ENCODE results near the gene NHSL1.

The NHSL1 gene, protein sequence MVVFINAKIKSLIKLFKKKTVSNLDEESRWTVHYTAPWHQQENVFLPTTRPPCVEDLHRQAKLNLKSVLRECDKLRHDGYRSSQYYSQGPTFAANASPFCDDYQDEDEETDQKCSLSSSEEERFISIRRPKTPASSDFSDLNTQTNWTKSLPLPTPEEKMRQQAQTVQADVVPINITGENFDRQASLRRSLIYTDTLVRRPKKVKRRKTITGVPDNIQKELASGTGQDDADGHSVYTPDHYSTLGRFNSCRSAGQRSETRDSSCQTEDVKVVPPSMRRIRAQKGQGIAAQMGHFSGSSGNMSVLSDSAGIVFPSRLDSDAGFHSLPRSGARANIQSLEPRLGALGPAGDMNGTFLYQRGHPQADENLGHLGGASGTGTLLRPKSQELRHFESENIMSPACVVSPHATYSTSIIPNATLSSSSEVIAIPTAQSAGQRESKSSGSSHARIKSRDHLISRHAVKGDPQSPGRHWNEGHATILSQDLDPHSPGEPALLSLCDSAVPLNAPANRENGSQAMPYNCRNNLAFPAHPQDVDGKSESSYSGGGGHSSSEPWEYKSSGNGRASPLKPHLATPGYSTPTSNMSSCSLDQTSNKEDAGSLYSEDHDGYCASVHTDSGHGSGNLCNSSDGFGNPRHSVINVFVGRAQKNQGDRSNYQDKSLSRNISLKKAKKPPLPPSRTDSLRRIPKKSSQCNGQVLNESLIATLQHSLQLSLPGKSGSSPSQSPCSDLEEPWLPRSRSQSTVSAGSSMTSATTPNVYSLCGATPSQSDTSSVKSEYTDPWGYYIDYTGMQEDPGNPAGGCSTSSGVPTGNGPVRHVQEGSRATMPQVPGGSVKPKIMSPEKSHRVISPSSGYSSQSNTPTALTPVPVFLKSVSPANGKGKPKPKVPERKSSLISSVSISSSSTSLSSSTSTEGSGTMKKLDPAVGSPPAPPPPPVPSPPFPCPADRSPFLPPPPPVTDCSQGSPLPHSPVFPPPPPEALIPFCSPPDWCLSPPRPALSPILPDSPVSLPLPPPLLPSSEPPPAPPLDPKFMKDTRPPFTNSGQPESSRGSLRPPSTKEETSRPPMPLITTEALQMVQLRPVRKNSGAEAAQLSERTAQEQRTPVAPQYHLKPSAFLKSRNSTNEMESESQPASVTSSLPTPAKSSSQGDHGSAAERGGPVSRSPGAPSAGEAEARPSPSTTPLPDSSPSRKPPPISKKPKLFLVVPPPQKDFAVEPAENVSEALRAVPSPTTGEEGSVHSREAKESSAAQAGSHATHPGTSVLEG (N-terminal part only)

DNA sequence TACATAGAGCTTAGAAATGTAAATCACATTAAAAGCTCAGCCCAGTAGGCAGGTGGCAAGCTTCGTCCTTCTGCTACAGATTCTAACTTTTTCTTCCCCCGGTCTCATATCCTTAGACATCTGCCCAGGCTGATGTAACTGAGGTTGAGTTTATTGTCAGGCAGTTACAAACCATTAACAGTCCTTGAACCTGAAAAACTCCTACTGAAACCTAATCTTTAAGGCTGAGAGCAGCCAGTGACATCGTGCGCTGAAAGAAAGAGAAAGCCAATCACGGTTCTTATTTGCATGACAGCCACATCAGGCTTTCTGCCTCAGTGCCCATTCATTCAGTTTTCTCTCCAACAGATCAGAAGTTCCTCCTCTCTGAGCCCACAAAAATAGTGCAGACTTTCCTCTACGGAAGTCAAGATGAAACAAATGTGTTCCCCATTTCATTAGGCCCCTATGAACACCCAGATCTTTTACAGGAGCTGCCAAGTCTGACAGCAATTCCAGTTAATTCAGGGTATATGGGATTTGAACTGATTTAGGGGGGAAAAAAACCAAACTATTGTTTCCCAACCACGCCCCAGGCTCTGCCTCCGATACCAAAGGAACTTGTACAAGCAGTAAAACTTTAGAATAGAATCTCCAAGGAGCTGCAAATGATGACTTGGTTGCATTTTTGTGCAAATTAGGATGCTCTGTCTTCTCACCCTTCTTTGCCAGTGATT is at the start of gene NHSL1:
Gene NHSL1, minus strand, starts transcription at position 192 of the 716 bp plus-strand sequence. CDS start 204 bp downstream, outside the sequence.
- no peak for DNase-seq (ENCODE audit: low spot score)

DNA sequence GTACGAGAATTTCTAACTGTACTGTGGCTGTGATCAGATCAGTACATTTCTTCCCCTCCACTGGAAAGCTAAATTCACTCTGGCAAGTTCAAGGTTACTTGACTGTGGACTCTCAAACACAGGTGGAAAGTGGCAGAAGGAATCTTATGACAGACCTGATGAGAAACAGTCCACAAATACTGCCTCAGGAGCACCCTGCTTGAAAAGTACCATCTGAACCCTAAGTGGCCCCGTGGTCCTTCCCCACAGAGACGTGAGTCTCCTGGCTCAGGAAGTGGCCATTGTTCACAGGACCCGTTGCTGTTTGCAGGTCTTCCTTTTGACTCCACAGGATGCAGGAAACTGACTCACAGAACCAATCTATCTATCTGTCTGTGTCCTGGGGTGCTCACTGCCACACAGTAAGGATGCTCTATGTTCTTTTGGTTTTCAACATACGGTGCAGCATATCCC is 47.5 kb upstream of the NHSL1 start:
- no peak for DNase-seq (ENCODE audit: low spot score)

DNA sequence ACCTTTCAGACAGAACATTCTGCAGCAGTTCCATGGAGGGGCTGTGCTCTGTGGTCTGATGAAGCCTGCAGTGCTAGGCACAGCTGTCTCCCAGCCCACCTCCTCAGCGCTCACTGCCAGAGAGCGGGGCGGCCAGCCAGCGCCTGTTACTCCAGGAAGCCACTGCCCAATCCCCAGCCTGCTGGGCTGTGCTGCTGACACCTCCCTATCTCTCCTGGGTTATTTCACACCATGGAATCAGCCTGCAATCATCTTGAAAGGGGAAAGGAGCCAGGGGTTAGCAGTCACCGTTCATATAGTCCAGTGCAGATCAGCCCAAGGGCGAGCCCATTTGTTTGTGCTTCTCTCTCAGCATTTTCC is 46.3 kb upstream of the NHSL1 start:
- no peak for DNase-seq (ENCODE audit: low spot score)

DNA sequence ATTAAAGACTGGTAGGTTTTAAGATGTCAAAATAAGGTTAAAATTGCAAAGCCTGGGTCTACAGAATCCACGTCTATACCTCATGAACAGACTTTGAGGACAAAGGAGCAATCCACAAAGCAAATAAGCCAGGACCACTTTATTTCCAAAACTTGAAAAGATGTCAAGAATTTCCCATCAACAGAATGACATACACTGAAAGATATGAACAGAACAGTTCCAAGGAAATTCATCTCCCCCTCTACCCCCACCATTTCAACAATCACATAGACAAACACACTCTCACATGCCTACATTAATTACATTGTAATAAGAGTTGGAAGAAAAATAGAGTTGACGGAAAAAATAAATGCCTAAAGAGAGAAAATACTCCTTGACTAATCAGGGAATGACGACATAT is 45.2 kb upstream of the NHSL1 start:
- DNase-seq (ENCODE audit: low spot score): no peak

DNA sequence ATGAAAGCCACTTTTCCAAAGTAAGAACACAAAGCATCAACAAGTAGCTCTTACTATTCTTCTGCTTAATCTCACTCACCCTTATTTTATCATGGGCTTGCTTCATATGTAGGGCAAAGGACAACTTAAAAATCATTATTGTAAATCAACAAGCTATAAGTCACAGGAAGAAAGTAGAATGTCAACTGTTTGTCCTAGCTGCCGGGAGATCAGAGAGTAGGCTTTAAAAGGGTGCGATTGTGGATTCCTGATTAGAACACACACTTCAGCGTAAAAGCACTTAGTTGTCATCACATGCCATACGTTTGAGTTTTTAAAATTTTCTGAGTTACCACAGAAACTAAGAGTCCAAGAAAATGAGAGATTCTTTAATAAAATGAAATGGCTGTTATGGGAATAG is 44.4 kb upstream of the NHSL1 start:
- DNase-seq (ENCODE audit: low spot score): no peak

DNA sequence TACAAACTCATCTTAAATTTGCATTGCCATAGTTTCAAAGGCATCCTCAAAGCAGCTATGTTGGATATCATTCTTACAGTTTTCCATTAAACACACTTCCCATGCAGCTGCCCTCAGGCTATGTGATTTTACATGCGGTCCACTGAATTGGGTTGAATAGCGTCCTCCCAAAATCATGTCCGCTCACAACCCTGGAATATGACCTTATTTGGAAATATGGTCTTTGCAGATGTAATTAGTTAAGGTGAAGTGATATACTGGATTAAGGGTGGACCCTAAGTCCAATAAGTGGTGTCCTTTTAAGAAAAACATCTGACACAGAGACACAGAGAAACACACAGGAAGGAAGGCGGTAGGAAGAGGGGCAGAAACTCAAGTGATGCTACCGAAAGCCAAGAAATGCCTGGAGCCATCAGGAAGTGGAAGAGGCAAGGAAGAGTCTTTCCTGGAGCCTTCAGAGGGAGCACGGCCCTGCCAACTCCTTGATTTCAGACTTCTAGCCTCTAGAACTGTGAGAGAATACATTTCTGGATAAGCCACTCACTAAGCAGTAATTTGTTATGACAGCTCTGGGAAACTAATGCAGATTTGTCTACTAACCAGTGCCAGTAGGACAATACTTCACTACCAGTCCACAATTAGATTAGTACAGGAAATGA is 42.7 kb upstream of the NHSL1 start:
- no peak for DNase-seq (ENCODE audit: low spot score)

DNA sequence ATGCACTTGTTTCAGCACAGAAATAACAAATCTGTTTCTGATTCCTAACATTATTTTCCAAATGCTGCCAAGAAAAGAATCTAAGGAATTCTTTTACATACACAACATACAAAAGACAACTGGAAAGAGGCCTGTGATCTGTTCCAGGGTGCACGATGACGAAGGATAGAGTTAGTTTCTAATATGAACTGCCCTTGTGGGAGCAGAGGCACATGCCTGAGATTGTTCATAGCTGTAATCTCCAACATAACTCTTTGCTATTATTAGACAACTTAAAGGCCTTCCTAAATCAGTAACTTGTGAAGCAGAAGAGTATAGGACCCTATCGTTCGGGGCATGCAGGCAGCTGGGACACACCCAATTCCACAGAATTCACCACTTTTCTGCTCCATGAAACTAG is 41.2 kb upstream of the NHSL1 start:
- no peak for DNase-seq (ENCODE audit: low spot score)

DNA sequence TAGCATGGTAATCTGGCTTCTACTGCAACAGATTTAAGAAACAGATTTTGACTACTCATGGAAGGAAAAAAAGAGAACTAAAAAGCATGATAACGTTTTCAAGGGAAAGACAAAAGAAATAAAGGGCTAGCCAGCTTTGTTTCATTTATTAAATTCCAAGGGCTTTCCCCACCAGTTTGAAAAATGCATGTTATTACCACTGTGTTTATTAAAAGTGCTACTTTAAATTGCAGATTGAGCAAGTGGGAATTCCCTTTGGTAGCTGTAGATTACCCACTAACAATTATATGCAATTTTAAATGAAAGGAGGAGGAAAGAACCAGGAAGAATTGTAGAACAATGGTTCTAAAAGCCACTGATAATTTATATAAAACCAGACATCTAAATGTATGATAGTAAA is 40.6 kb upstream of the NHSL1 start:
- no peak for DNase-seq (ENCODE audit: low spot score)

DNA sequence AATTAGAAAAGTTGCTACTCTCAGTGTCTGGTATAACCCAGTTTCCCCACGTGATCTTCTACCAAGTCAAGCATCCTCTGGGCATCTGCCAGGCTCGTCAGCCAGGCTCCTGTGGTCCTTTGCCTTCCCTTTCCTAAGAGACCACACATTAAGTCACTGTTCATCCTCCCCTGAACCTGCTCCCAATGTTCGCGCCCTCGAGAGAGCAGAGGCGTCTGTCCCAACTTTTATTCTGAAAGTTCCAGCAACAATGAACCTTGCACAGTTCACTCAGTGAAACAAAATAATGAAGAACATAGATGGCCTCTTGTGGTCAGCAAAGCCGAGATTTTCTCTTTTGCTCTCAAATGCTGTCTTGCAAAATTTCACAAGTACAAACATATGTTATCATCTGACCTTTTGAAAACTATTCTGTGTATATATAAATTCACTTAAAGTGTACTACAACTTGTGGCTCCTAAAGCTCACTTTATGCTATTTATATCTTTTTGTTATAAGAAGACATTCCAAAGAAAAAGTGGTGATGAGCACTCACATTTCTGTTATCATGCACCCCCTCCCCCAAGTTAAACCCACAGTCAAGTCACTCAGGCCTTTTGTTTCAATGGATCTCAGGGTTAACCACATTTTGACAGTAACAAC is 39.2 kb upstream of the NHSL1 start:
- DNase-seq (ENCODE audit: low spot score): no peak

DNA sequence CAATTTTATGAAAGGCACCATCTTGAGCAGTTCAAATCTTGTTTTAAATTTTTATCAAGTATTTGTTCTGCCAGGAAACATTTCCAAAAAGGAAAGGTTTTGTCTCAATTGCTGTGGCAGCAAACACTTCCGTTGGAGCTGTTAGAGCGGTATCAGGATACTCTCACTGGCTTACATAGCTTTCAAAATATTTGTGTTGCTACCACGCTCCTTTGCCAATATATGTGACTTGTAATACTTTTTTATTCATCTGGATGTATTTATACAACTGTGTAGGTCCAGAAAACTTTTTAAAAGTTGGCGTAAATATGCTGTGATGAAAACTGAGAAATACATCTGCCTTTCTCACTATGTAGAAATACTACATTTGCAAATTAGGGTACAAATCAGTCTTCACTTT is 37.8 kb upstream of the NHSL1 start:
- no peak for DNase-seq (ENCODE audit: low spot score)

DNA sequence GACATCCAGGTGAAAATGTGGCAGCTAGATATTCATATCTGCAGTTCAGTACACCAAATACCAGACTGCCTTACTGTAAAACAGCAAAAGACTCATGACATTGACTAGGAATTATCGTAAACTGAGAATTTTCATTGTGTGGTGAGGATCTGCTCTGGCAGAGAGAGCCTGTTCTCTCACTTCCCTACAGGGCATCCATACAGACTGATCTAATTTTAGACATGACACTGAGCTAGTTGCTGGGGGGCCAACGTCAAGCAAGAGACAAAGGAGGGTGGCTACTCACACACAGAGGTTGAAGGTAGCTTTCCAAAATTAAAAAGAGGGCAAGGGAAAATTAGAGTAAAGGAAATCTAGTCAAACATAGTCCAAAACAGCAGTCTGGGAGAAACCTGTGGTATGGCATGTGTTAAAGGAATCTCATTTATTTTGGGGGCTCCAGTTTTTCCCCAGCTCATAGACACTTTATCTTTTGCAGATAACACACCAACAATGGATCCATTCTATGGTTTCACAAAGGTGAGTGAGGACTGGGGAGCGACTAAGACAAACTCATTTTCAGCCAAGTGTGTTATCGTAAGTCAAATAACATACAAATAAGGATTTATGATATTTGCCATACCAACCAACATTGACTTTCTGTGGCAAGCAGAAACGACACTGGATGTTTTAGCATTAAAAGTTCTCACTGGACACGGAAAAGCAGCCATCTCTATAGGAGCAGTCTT is 36.6 kb upstream of the NHSL1 start:
- DNase-seq (ENCODE audit: low spot score): no peak

DNA sequence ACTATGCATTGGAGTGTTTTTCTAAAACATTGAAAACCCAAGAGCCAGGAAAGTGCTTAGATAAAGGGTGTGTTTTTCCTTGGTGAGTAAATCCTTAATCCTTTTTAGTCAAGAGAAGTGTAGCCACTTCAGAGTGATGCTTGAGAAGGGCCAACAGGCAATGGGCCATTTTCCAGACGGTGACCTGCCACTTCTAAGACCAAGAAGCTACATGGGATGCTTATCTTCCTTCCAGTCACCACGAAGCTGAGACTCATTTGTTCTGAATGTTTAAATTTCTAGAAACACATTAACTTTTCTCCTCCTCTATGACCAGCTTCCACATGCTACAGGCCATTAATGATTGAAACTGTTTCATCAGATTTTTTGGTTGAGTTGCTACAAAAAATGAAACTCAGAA is 34.4 kb upstream of the NHSL1 start:
- DNase-seq (ENCODE audit: low spot score): no peak

DNA sequence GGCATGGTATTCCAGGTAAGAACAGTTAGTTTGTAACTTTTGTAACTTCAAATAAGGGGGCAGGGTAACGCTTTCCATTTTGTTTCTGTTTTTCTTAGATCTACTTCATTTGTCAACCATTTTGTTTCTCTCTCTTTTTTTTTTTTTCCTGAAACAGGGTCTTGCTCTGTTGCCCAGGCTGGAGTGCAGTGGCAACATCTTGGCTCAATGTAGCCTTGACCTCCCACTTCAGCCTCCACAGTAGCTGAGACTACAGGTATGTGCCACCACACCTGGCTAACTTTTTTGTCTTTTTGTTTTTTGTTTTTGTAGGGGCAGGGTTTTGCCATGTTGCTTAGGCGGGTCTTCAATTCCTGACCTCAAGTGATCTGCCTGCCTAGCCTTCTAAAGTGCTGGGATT is 32.1 kb upstream of the NHSL1 start:
- no peak for DNase-seq (ENCODE audit: low spot score)

DNA sequence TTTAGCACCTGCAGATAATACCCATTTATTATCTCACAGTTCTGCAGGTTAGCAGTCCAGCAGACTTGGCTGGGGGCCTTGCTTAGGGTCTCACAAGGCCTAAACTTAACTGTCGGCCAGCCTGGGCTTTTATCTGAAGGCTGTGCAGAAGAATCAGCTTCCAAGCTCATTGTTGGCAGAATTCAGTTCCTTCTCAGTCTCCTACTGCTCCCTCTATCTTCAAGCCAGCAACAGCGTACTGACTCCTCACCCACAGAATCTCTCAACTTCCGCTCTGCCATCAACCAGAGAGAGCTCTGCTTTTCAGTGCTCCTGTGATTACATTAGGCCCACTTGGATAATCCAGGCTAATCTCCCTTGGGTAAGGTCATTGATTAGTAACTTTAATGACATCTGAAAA is 30.2 kb upstream of the NHSL1 start:
- DNase-seq (ENCODE audit: low spot score): no peak

DNA sequence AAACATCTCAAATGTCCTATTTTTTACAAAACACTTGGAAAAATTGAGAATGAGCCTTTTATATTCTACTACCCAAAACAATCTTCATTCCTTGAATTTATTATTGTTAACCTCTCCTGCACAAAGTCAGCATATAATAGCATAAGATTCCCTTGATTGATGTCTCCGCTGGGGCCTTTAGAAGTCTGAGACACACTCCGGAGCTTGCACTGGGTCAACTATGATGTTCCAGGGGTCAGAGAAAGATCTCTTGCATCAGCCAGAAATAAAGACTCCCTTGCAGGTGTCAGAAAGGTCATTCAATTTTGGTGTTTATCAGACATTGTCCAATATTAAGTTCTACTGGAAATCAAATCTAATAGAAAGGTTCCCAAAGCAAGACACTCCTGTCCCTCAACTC is 29.7 kb upstream of the NHSL1 start:
- DNase-seq (ENCODE audit: low spot score): no peak

DNA sequence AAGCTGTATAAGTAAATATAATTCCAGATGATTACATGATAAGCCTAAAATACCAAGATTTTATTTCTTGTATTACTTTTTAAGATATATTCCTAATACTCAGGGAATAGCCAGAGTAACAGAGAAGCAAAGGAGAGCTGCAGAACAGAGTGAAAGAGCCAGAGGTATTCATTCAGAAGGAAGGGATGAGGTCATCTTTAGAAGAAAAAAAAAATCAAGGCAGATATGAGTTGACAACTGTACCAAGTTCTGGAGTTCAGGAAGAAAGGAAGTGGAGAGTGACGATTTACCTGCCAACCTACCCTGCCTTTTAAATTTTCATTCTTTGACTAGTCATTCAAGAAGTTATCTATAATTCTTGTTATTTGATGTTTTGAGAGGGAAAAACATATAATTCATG is 28.8 kb upstream of the NHSL1 start:
- no peak for DNase-seq (ENCODE audit: low spot score)

DNA sequence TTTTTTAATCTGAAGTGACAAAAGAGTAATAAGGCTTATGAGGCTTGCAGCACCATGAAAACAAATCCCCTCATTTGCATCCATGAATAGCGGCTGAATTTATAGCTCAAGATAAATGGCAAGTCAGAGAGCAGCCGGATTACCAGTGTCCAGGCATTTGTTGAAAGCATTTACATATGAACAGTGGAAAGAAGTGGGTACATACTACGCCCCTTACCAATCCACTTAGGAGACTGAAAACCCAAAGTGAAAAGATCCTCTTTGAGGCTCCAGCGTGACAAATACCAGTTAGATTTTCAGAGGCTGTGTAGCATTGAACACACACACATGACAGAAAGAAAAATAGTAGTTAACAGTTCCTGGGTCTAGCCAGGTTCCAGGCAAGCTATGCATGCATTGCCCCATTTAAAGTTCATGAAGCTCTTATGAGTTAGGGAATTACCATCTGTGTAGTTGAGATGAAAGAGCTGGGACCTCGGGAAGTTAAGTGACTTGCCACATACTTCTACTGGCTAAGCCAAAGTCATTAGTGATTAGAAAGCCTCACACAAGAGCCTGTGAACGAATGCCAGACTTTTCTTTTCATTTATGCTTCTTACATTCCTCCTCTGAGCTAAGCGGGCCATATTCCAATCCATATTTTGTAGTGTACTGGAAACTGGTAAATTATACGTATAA is 28.3 kb upstream of the NHSL1 start:
- no peak for DNase-seq (ENCODE audit: low spot score)

DNA sequence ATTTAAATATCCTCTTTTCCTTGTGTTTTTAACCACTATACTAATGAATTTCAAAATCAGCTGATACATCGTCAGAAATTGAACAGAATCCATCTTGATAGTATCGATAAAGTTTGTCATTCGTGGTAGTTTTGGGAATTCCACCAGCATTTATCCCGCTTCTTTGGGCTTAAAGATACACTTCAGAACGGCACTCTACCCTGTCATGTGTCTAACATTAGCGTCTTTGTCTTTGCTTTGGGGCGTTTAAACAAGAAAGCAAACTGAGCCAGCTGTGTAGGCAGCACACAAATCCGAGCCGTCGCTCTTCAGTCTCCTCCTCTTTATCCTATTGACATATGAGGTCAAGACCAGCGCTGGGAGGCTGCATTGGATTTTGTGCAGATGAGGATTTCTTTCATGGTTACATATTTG is 27.5 kb upstream of the NHSL1 start:
- no peak for DNase-seq (ENCODE audit: low spot score)

DNA sequence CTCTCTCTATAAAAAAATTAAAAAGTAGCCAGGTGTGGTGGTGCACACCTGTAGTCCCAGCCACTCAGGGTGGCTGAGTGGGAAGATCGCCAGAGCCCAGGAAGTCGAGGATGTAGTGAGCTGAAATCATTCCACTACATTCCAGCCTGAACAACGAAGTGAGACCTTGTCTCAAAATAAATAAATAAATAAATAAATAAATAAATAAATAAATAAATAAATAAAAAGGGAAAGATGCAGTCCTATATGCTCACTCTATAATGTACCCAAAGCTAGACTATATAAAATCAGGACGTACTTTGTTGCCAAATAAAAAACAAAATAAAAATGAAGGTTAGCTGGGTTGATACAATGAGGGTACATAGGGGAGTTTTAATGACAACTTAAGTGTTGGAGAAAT is 26.1 kb upstream of the NHSL1 start:
- no peak for DNase-seq (ENCODE audit: low spot score)

DNA sequence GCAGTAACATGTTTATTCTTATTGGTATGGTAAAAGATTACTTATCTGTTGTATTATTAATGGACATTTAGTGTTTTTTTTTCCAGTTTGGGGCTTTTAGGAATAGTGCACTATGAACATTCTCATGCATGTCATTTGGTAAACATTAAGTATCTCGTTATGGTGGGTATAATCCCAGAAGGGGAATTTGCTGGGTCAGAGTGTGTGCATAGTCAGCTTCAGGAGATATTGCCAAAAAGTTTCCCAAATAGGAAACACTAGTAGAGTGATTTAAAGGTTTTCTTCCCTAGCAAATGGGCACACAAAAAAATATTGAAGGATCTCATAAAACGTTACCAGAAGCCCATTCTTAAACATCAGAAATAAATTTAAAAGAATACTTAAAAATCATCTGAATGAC is 25.2 kb upstream of the NHSL1 start:
- no peak for DNase-seq (ENCODE audit: low spot score)
